ENCODE results near the gene BAZ1B.

GRCh38 chr7:73466112-73466511 is 56.0 kb downstream of the BAZ1B start:
- TF ChIP-seq CTCF (IDR thresholded peaks at IDR 0.05; ENCODE audit: borderline replicate concordance, extremely low read depth, low read length, poor library complexity, severe bottlenecking) (no peak), EZH2 (IDR thresholded peaks at IDR 0.05; ENCODE audit: borderline replicate concordance, low read depth, low read length, severe bottlenecking) (no peak)
